ENCODE data around the gene NFKBIA.
"Not testable (repeated sequence)": the region's sequence is repeated elsewhere in the genome, so short reads cannot be mapped to it uniquely, and the experiment has no call there.

NFKBIA gene

DNA sequence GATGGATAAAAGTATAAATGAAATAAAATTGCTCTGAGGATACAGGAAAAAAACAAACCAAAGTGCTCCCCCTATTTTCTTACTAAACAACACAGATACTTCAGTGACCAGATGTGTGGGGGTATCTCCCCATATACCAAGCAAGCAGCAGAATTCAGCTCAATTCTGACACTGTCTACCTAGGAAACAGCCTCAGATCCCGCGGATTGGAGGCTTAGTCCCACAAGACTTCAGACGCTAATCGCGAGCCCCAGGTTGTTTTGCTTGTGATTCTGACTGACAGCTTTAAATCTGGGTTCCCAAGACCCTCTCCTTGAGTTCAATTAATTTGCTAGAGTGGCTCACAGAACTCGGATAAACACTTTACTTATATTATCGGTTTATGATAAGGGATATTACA lies 17.3 kb downstream of the NFKBIA start:
- Histone ChIP-seq H3K9ac (ENCODE audit: low read length) (no peak overlapping the region), H3K27me3 (ENCODE audit: control insufficient read depth in 1 of 2, insufficient read depth in 2 of 2, low read length in 2 of 2) (no peaks in the 10 kb centered on the region), H3K9me3 (ENCODE audit: low read length) (no peaks in the 10 kb centered on the region), H3K36me3 (ENCODE audit: insufficient read depth, low read length) (no peaks in the 10 kb centered on the region), H3K4me3 (ENCODE audit: low read depth in 1 of 2, low read length in 2 of 2) (no peak overlapping the region), H3K27ac (ENCODE audit: low read depth, low read length) (no peak overlapping the region), H3K4me1 (ENCODE audit: insufficient read depth, low read length) (peaks cover 42% of the 10 kb centered on the region)

DNA sequence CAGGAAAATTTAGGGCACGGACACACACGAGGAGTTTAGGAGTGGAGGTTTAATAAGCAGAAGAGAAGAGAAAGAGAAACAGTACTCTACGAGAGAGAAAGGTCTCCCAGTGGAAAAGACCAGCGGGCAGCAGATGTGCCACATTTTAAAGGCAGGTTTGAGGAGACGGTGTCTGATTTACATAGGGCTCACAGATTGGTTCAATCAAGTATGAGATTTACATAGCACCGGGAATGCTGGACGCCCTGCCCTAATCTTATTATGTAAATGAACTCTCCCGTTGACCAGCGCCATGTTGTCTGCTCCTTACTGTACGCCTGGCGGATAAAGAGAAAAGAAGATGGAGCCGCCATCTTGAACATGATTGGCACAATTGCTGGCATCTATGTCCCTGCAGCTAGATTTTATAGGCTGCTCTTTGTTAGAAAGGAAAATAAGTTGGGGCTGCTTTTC lies 17.9 kb downstream of the NFKBIA start:
- H3K27ac ChIP-seq (ENCODE audit: low read depth, low read length), result peak overlapping the region; percentile 97

DNA sequence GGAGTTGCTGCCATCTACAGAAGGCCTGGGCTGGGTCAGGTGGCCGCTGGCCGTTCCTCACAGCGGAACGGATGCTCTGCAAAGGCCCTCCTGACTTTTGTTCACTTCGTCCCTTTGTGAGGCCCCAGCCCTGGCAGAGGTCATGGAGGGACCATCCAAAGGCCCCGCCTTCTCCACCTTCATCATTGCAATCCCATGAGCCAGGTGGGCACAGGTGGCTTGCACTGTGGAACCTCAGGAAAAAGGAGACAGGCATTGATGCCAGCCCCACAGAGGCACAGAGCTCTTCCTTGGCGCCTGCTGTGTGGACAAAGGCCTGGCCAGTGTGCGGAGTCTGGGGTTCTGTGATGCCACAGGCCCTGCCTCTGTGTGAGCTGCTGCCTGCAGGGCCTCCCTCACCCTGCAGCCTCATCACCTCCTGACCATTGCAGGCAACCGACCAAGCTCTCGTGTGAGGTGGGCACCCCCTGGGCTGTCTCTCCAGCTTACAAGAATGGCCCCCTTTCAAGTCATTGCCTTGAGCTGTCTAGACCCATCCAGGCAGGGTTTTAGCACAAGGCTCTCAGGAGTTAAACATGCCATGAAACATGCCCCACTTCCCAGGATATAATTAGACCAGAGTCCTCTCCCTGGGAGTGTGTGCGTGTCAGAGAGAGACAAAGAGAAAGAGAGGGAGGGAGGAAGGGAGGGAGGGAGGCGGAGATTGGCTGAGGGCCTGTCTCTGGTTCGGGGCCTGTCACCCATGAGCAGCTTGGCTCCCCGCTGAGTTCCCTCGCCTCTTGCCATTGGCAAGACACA lies 19.3 kb downstream of the NFKBIA start:
- peak overlapping the region; percentile 6 to 42 for H3K4me3 ChIP-seq (ENCODE audit: low read depth in 1 of 2, low read length in 2 of 2)
- H3K36me3 ChIP-seq (ENCODE audit: insufficient read depth, low read length), result no peaks in the 10 kb centered on the region
- no peaks in the 10 kb centered on the region for H3K27me3 ChIP-seq (ENCODE audit: control insufficient read depth in 1 of 2, insufficient read depth in 2 of 2, low read length in 2 of 2)
- peaks cover 42% of the 10 kb centered on the region for H3K4me1 ChIP-seq (ENCODE audit: insufficient read depth, low read length)
- no peaks in the 10 kb centered on the region for H3K9me3 ChIP-seq (ENCODE audit: low read length)
- peak overlapping the region; percentile 97 for H3K27ac ChIP-seq (ENCODE audit: low read depth, low read length)
- peak overlapping the region; percentile 14 for H3K9ac ChIP-seq (ENCODE audit: low read length)

More for the DNA sequence above, 17.9 kb downstream of the NFKBIA start:
- no peaks in the 10 kb centered on the region for H3K27me3 ChIP-seq (ENCODE audit: control insufficient read depth in 1 of 2, insufficient read depth in 2 of 2, low read length in 2 of 2)
- no peaks in the 10 kb centered on the region for H3K9me3 ChIP-seq (ENCODE audit: low read length)
- H3K4me1 ChIP-seq (ENCODE audit: insufficient read depth, low read length), result peaks cover 42% of the 10 kb centered on the region
- no peak overlapping the region for H3K4me3 ChIP-seq (ENCODE audit: low read depth in 1 of 2, low read length in 2 of 2)
- H3K9ac ChIP-seq (ENCODE audit: low read length), result no peak overlapping the region
- H3K36me3 ChIP-seq (ENCODE audit: insufficient read depth, low read length), result no peaks in the 10 kb centered on the region

DNA sequence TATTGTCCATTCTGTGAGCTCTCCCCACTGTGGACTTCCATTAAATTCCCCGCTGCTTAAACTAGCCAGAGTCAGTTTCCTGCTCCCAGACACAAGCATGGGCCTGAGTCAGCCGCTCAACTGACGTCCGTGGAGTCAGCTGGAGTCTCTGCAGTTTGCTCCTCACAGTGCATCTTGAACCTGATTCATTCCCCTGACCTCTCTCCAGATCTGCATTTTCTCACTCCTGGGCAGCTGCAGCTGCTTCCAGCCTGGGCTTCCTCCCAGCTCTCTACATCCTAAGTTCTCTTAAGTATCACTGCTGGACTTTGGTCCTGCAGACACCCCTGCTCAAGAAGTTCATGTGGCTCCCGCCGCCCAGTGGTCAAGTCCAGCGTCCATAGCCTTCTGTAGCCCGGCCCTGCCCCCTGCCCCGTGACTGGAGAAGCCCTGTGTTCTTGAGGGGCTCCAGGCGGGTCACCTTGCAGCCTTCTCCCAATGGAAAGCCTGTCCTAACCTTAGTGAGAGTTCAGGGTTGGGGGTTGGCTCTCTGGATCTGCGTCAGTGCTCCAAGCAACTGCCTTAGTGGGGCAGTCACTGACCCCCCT lies 20.0 kb downstream of the NFKBIA start:
- no peaks in the 10 kb centered on the region for H3K9me3 ChIP-seq (ENCODE audit: low read length)
- H3K4me3 ChIP-seq (ENCODE audit: low read depth in 1 of 2, low read length in 2 of 2), result peak overlapping the region in 1 of 2 donors; percentile 42
- H3K27ac ChIP-seq (ENCODE audit: low read depth, low read length), result peak overlapping the region; percentile 97
- H3K9ac ChIP-seq (ENCODE audit: low read length), result peak overlapping the region; percentile 2
- H3K36me3 ChIP-seq (ENCODE audit: insufficient read depth, low read length), result no peaks in the 10 kb centered on the region
- H3K4me1 ChIP-seq (ENCODE audit: insufficient read depth, low read length), result peaks cover 42% of the 10 kb centered on the region
- H3K27me3 ChIP-seq (ENCODE audit: control insufficient read depth in 1 of 2, insufficient read depth in 2 of 2, low read length in 2 of 2), result no peaks in the 10 kb centered on the region

DNA sequence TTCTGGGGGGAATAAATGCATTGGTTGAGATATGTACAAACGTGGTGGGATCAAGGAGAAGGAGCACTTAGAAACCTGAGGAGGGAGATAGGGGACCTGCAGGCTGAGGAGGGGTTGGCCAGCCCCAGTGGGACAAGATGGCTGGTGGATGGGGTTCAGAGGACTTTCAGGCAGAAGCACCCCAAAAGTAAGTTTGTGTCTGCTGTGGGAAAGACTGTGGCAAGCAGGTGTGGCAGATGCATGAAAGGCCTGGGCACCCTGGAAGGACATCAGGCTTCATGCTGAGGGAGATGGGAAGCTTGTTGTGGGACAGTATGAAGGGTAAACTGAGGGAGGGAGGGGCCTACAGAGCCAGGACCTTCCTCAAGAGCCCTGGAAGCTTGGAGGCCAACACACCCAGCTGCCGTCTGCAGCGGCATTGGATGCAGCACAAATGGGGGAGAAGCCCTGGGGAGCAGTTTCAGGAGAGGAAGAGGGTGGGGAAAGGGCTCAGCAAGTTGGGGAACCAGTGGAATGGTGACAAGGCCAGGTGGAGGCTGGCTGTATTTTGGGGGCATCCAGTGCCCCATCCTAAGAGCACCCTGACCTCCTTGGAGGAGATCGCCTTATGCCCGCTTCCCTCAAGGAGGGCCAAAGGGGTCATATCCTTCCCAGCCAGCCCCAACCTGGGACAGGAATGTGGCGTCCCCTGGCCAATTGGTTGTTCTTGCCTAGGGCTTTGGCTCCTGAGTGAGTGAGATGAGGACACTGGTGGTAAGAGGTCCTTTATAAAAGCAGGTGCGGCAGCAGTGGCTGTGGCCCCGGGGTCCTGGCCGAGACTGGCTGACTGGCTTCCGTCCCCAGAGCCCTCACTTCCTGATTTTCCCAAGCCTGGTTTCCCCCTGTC lies 20.7 kb downstream of the NFKBIA start:
- Histone ChIP-seq H3K4me3 (ENCODE audit: low read depth in 1 of 2, low read length in 2 of 2) (peak overlapping the region in 1 of 2 donors; percentile 42), H3K36me3 (ENCODE audit: insufficient read depth, low read length) (no peaks in the 10 kb centered on the region), H3K9me3 (ENCODE audit: low read length) (no peaks in the 10 kb centered on the region), H3K27ac (ENCODE audit: low read depth, low read length) (peak overlapping the region; percentile 97), H3K27me3 (ENCODE audit: control insufficient read depth in 1 of 2, insufficient read depth in 2 of 2, low read length in 2 of 2) (no peaks in the 10 kb centered on the region), H3K4me1 (ENCODE audit: insufficient read depth, low read length) (peaks cover 42% of the 10 kb centered on the region), H3K9ac (ENCODE audit: low read length) (peak overlapping the region; percentile 33)

DNA sequence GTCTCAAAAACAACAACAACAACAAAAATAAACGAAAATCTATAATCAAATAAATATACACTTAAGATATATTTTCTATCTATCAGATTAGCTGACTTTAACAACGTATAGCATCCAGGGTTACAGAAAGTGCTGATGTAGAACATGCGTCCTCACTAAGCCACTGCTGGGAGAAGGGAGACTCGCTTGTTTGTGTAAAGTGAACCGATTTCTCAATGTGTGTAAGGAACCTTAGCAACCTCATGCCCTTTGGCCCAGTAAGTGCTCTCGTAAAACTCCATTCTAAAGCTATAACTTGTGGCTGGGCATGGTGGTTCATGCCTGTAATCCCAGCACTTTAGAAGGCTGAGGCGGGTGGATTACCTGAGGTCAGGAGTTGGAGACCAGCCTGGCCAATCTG lies 23.8 kb downstream of the NFKBIA start:
- H3K4me3 ChIP-seq (ENCODE audit: low read depth in 1 of 2, low read length in 2 of 2), result no peak overlapping the region
- H3K9ac ChIP-seq (ENCODE audit: low read length), result no peak overlapping the region
- H3K9me3 ChIP-seq (ENCODE audit: low read length), result no peaks in the 10 kb centered on the region
- H3K27me3 ChIP-seq (ENCODE audit: control insufficient read depth in 1 of 2, insufficient read depth in 2 of 2, low read length in 2 of 2), result no peaks in the 10 kb centered on the region
- peaks cover 36% of the 10 kb centered on the region for H3K4me1 ChIP-seq (ENCODE audit: insufficient read depth, low read length)
- H3K36me3 ChIP-seq (ENCODE audit: insufficient read depth, low read length), result no peaks in the 10 kb centered on the region
- H3K27ac ChIP-seq (ENCODE audit: low read depth, low read length), result no peak overlapping the region

DNA sequence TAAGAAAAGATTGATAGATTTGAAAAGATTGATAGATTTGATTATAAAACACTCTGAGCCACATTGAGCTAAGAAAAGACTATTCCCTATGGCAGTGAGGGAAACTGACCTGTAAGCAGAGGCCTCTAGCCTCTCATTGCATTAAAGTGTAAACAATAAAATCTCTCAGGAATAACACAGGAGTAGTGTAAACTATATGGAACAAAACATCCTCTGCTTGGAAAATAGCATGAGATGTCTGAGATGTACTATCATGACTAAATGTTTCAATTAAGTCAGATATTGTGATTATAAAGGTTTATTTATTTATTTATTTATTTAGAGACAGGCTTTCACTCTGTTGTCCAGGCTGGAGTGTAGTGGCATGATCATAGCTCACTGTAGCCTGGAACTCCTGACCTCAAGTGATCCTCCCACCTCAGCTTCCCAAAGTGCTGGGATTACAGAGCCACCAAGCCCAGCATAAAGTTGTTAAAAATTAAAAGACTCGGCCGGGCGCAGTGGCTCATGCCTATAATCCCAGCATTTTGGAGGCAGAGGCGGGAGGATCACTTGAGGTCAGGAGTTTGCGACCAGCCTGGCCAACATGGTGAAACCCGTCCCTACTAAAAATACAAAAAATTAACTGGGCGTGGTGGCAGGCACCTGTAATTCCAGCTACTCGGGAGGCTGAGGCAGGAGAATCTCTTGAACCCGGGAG lies 25.2 kb downstream of the NFKBIA start:
- H3K4me1 ChIP-seq (ENCODE audit: insufficient read depth, low read length), result peaks cover 22% of the 10 kb centered on the region
- not testable (repeated sequence) for H3K27me3 ChIP-seq (ENCODE audit: control insufficient read depth in 1 of 2, insufficient read depth in 2 of 2, low read length in 2 of 2); H3K9ac ChIP-seq (ENCODE audit: low read length); H3K9me3 ChIP-seq (ENCODE audit: low read length); H3K27ac ChIP-seq (ENCODE audit: low read depth, low read length); H3K4me3 ChIP-seq (ENCODE audit: low read depth in 1 of 2, low read length in 2 of 2); H3K36me3 ChIP-seq (ENCODE audit: insufficient read depth, low read length)

DNA sequence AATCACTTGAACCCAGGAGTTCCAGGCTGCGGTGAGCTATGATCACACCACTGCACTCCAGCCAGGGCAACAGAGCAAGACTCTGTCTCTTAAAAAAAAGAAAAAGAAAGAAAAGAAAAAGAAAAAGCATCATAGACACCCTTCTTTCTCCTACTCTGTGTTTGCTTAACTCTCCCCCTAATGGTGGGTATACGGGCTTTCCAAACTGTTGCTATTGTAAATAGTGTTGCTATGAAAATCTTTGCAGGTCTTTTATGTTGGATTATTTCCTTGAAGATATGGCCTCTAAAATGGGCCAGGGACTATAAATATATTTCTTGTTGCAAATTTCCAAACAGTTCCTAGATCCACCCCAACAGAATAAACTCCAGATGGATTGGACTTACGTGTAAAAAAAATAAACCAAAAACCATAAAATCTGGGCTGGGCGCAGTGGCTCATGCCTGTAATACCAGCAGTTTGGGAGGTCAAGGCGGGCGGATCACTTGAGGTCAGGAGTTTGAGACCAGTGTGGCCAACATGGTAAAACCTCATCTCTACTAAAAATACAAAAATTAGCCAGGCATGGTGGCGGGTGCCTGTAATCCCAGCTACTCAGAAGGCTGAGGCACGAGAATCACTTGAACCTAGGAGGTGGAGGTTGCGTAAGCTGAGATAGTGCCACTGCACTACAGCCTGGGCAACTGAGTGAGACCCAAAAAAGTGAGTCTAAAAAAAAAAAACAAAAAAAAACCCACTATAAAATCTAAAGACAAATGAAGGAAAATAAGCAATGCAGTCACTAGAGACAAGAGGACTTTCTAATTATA lies 25.9 kb downstream of the NFKBIA start:
- H3K9ac ChIP-seq (ENCODE audit: low read length), result no peak overlapping the region
- no peak overlapping the region for H3K4me3 ChIP-seq (ENCODE audit: low read depth in 1 of 2, low read length in 2 of 2)
- no peak overlapping the region for H3K27ac ChIP-seq (ENCODE audit: low read depth, low read length)
- H3K4me1 ChIP-seq (ENCODE audit: insufficient read depth, low read length), result peaks cover 14% of the 10 kb centered on the region
- H3K27me3 ChIP-seq (ENCODE audit: control insufficient read depth in 1 of 2, insufficient read depth in 2 of 2, low read length in 2 of 2), result no peaks in the 10 kb centered on the region
- H3K9me3 ChIP-seq (ENCODE audit: low read length), result no peaks in the 10 kb centered on the region
- H3K36me3 ChIP-seq (ENCODE audit: insufficient read depth, low read length), result no peaks in the 10 kb centered on the region

DNA sequence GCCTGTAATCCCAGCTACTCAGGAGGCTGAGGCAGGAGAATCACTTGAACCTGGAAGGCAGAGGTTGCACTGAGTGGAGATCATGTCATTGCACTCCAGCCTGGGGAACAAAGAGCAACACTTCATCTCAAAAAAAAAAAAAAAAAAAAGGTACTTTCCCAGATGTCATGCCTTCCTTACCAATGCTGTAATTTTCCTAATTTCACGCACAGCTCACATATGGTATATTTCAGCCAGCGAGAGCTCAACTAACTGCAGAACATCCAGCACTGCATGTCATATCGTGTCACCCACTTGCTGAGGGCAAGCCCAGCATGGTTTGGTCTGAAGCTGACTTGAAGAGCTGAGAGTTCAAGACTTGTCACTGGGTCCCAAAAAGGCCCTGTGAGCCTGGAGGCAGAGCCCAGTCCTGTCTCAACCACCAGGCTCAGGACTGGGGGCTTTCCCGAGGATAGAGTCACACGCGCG lies 29.0 kb downstream of the NFKBIA start:
- Histone ChIP-seq H3K36me3 (ENCODE audit: insufficient read depth, low read length) (no peaks in the 10 kb centered on the region), H3K4me3 (ENCODE audit: low read depth in 1 of 2, low read length in 2 of 2) (no peak overlapping the region), H3K9ac (ENCODE audit: low read length) (no peak overlapping the region), H3K4me1 (ENCODE audit: insufficient read depth, low read length) (peaks cover 6% of the 10 kb centered on the region), H3K9me3 (ENCODE audit: low read length) (no peaks in the 10 kb centered on the region), H3K27me3 (ENCODE audit: control insufficient read depth in 1 of 2, insufficient read depth in 2 of 2, low read length in 2 of 2) (no peaks in the 10 kb centered on the region), H3K27ac (ENCODE audit: low read depth, low read length) (no peak overlapping the region)

DNA sequence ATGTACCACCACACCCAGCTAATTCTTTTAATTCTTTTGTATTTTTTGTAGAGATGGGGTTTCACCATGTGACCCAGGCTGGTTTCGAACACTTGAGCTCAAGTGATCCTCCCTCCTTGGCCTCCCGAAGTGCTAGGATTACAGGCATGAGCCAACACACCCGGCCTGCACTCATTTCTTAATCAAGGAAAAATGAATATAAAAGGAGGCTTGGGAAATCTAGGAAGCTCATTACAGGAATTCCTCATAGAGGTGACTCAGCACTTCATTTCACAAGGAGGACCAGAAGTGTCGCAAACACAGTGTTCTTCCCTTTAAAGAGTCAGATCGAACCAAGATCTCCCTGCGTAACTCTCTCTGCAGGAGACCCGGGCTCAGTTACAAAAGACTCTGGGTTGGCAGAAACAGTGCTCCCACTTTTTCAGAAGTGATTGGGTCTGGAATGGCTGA lies 30.3 kb downstream of the NFKBIA start:
- H3K4me3 ChIP-seq (ENCODE audit: low read depth in 1 of 2, low read length in 2 of 2), result no peak overlapping the region
- no peaks in the 10 kb centered on the region for H3K27me3 ChIP-seq (ENCODE audit: control insufficient read depth in 1 of 2, insufficient read depth in 2 of 2, low read length in 2 of 2)
- H3K9ac ChIP-seq (ENCODE audit: low read length), result no peak overlapping the region
- H3K4me1 ChIP-seq (ENCODE audit: insufficient read depth, low read length), result peaks cover 6% of the 10 kb centered on the region
- H3K27ac ChIP-seq (ENCODE audit: low read depth, low read length), result no peak overlapping the region
- H3K9me3 ChIP-seq (ENCODE audit: low read length), result no peaks in the 10 kb centered on the region
- H3K36me3 ChIP-seq (ENCODE audit: insufficient read depth, low read length), result no peaks in the 10 kb centered on the region
